H1 (cell line): ENCODE data around the gene NUCB1. TPM values are rescaled to one million over a fixed set of nuclear protein-coding genes. Genes with fewer than 3 reads are reported as not detected.

Experiments used
- CTCF ChIA-PET: fragments of 300-600 bp; sonication (Branson Sonifier 250); formaldehyde crosslinking; loops from one replicate; lab custom pipeline; 2021; ENCODE audit not compliant: partially characterized antibody; lab: Charles Lee
- POLR2A ChIA-PET: fragments of 300-600 bp; sonication (Branson Sonifier 250); formaldehyde crosslinking; loops from one replicate; lab custom pipeline; 2021; ENCODE audit warnings: inconsistent platforms; ENCODE audit not compliant: partially characterized antibody; lab: Charles Lee
- DNase-seq, 2 experiments: peaks; one replicate each; pipeline versions ENCODE4 v3.0.0 to v3.0.0-alpha.2; 2010 to 2022; ENCODE audit warnings: low spot score in 2 of 2, low read depth in 1 of 2, mixed read lengths in 1 of 2
- FAIRE-seq: peaks from 2 replicates; lab custom pipeline; 2011; peaks lifted over from hg19 to GRCh38; lab: Jason Lieb, UNC
- H2AFZ ChIP-seq: 2 replicates; pipeline ENCODE4 v1.8.1; 2012; ENCODE audit warnings: low read length, inconsistent platforms
- H2AK5ac ChIP-seq: 2 replicates; pipeline ENCODE4 v1.6.1; 2013; ENCODE audit warnings: low read depth, low read length
- H2BK120ac ChIP-seq: replicated peaks from 2 replicates; pipeline ENCODE3; 2013; ENCODE audit warnings: low read depth, low read length, inconsistent platforms
- H2BK12ac ChIP-seq: 2 replicates; pipeline ENCODE4 v1.6.1; 2013; ENCODE audit warnings: low read depth, low read length
- H2BK15ac ChIP-seq: 2 replicates; pipeline ENCODE4 v1.6.1; 2013; ENCODE audit warnings: low read length
- H2BK20ac ChIP-seq: 2 replicates; pipeline ENCODE4 v1.6.1; 2013; ENCODE audit warnings: low read length
- H2BK5ac ChIP-seq: 2 replicates; pipeline ENCODE4 v1.6.1; 2013; ENCODE audit warnings: low read depth, low read length
- H3K14ac ChIP-seq: 2 replicates; pipeline ENCODE4 v1.6.1; 2013; ENCODE audit warnings: inconsistent platforms; ENCODE audit not compliant: insufficient read length
- H3K18ac ChIP-seq: 2 replicates; pipeline ENCODE4 v1.6.1; 2013; ENCODE audit warnings: low read length; ENCODE audit errors: extremely low read depth
- H3K23ac ChIP-seq: 2 replicates; pipeline ENCODE4 v1.6.1; 2013; ENCODE audit warnings: inconsistent platforms; ENCODE audit not compliant: insufficient read length
- H3K23me2 ChIP-seq: 2 replicates; pipeline ENCODE4 v1.6.1; 2013; ENCODE audit warnings: low read depth, low read length
- H3K27ac ChIP-seq: 2 replicates; pipeline ENCODE4 v1.6.1; 2011; ENCODE audit warnings: low read depth, low read length, inconsistent platforms
- H3K27me3 ChIP-seq, 4 experiments: replicated peaks in 1 of 4; 1 replicate in 1 of 4; 2 replicates in 3 of 4; pipeline versions ENCODE4 v1.6.1 to v1.8.1; 2011 to 2013; ENCODE audit warnings: low read length in 3 of 4, mild to moderate bottlenecking in 3 of 4, inconsistent platforms in 2 of 4, mixed read lengths in 2 of 4, moderate library complexity in 1 of 4; ENCODE audit not compliant: control insufficient read depth in 3 of 4, insufficient read depth in 3 of 4; ENCODE audit errors: extremely low read depth in 1 of 4
- H3K36me3 ChIP-seq, 4 experiments: 2 replicates each; pipeline versions ENCODE4 v1.6.1 to v1.8.1; 2011 to 2013; ENCODE audit warnings: mild to moderate bottlenecking in 4 of 4, low read length in 3 of 4, moderate library complexity in 2 of 4, control low read depth in 1 of 4, inconsistent platforms in 1 of 4; ENCODE audit not compliant: insufficient read depth in 4 of 4, control insufficient read depth in 2 of 4
- H3K4ac ChIP-seq: replicated peaks from 2 replicates; pipeline ENCODE3; 2013; ENCODE audit warnings: low read length, low read depth, mixed read lengths, inconsistent platforms; ENCODE audit not compliant: insufficient read length
- H3K4me1 ChIP-seq, 4 experiments: replicated peaks in 1 of 4; 1 replicate in 1 of 4; 2 replicates in 3 of 4; pipeline versions ENCODE4 v1.6.1 to v1.8.1; 2011 to 2013; ENCODE audit warnings: low read length in 3 of 4, inconsistent platforms in 2 of 4, mixed read lengths in 1 of 4; ENCODE audit not compliant: insufficient read depth in 4 of 4, control insufficient read depth in 3 of 4
- H3K4me2 ChIP-seq, 2 experiments: 2 replicates each; pipeline versions ENCODE4 v1.6.1 to v1.8.1; 2011 to 2013; ENCODE audit warnings: low read depth in 2 of 2, low read length in 2 of 2, control low read depth in 1 of 2, inconsistent platforms in 1 of 2, mild to moderate bottlenecking in 1 of 2; ENCODE audit not compliant: insufficient read depth in 1 of 2
- H3K4me3 ChIP-seq, 4 experiments: fragments of 200-600, 300-600 bp in 1 of 4; sonication (generic), shearing (Covaris generic), sonication (Bioruptor Twin) in 1 of 4; 2 replicates each; pipeline versions ENCODE4 v1.5.1 to v1.8.1; 2011 to 2016; ENCODE audit warnings: low read length in 4 of 4, low read depth in 3 of 4, control low read depth in 2 of 4, inconsistent platforms in 2 of 4, mild to moderate bottlenecking in 2 of 4, mixed read lengths in 1 of 4, moderate library complexity in 1 of 4; ENCODE audit not compliant: insufficient read depth in 2 of 4; ENCODE audit errors: extremely low read depth in 1 of 4
- H3K56ac ChIP-seq: replicated peaks from 2 replicates; pipeline ENCODE3; 2013; ENCODE audit warnings: low read depth, mild to moderate bottlenecking, mixed read lengths, low read length, inconsistent platforms; ENCODE audit not compliant: insufficient read length
- H3K79me1 ChIP-seq: 2 replicates; pipeline ENCODE4 v1.6.1; 2013; ENCODE audit warnings: low read depth, low read length, control low read depth
- H3K79me2 ChIP-seq, 2 experiments: 2 replicates each; pipeline versions ENCODE4 v1.6.1 to v1.8.1; 2012 to 2013; ENCODE audit warnings: low read length in 2 of 2, mild to moderate bottlenecking in 2 of 2, inconsistent platforms in 1 of 2; ENCODE audit not compliant: insufficient read depth in 2 of 2, control insufficient read depth in 1 of 2
- H3K9ac ChIP-seq, 4 experiments: replicated peaks in 1 of 4; 1 replicate in 1 of 4; 2 replicates in 3 of 4; pipeline versions ENCODE4 v1.6.1 to v1.8.1; 2011 to 2013; ENCODE audit warnings: low read depth in 3 of 4, low read length in 3 of 4, control low read depth in 2 of 4, mild to moderate bottlenecking in 2 of 4, moderate library complexity in 2 of 4, inconsistent platforms in 1 of 4; ENCODE audit errors: extremely low read depth in 1 of 4
- H3K9me3 ChIP-seq, 2 experiments: 2 replicates each; pipeline versions ENCODE4 v1.6.1 to v1.8.1; 2012 to 2013; ENCODE audit warnings: mild to moderate bottlenecking in 2 of 2, moderate library complexity in 2 of 2, control low read depth in 1 of 2, inconsistent platforms in 1 of 2, low read depth in 1 of 2, low read length in 1 of 2, mixed read lengths in 1 of 2; ENCODE audit not compliant: insufficient read depth in 2 of 2
- H4K20me1 ChIP-seq, 2 experiments: replicated peaks in 1 of 2; 2 replicates each; pipeline versions ENCODE3 to v1.8.1; 2011 to 2013; ENCODE audit warnings: inconsistent platforms in 2 of 2, low read length in 2 of 2, mild to moderate bottlenecking in 1 of 2; ENCODE audit not compliant: insufficient read depth in 2 of 2, control insufficient read depth in 1 of 2
- H4K5ac ChIP-seq: 2 replicates; pipeline ENCODE4 v1.6.1; 2013; ENCODE audit warnings: low read length, low read depth, mixed read lengths, inconsistent platforms; ENCODE audit not compliant: insufficient read length
- H4K8ac ChIP-seq: 2 replicates; pipeline ENCODE4 v1.8.0; 2013; ENCODE audit warnings: mild to moderate bottlenecking, moderate library complexity, low read length, inconsistent platforms; ENCODE audit not compliant: insufficient read depth; ENCODE audit errors: extremely low read depth
- H4K91ac ChIP-seq: replicated peaks from 2 replicates; pipeline ENCODE3; 2013; ENCODE audit warnings: low read length, mixed read lengths, inconsistent platforms; ENCODE audit not compliant: insufficient read length
- ASH2L ChIP-seq: fragments of 200-600, 300-600 bp; sonication (generic); IDR thresholded peaks from one replicate; pipeline ENCODE4 v1.7.1; 2017; ENCODE audit warnings: low read length
- BCL11A ChIP-seq, 2 experiments: IDR thresholded peaks; one replicate each; pipeline ENCODE4 v1.6.1; 2011; ENCODE audit warnings: low read depth in 2 of 2, low read length in 2 of 2, mild to moderate bottlenecking in 2 of 2
- KDM4A ChIP-seq: IDR thresholded peaks from one replicate; pipeline ENCODE4 v1.7.1; 2012; ENCODE audit warnings: low read depth, mild to moderate bottlenecking, moderate library complexity, low read length, inconsistent platforms; ENCODE audit not compliant: severe bottlenecking
- MAX ChIP-seq: IDR thresholded peaks from 2 replicates; pipeline ENCODE4 v1.6.1; 2012; ENCODE audit warnings: inconsistent platforms
- RAD21 ChIP-seq, 2 experiments: IDR thresholded peaks in 1 of 2; conservative IDR thresholded peaks in 1 of 2; 2 replicates each; pipeline ENCODE4 v1.6.1; 2011; ENCODE audit warnings: low read depth in 2 of 2, low read length in 2 of 2, improper control_type of control experiment in 1 of 2, inconsistent platforms in 1 of 2, mild to moderate bottlenecking in 1 of 2, moderate library complexity in 1 of 2
- SIX5 ChIP-seq: IDR thresholded peaks from 2 replicates; pipeline ENCODE4 v1.6.1; 2011; ENCODE audit warnings: mild to moderate bottlenecking, low read depth, low read length
- SP2 ChIP-seq: IDR thresholded peaks from 2 replicates; pipeline ENCODE4 v1.6.1; 2012; ENCODE audit warnings: mild to moderate bottlenecking, low read length, inconsistent platforms
- TAF7 ChIP-seq: optimal IDR thresholded peaks from 2 replicates; pipeline ENCODE3; 2011; ENCODE audit warnings: low read depth, mild to moderate bottlenecking, inconsistent platforms, low read length, moderate library complexity, borderline replicate concordance
- TEAD4 ChIP-seq: IDR thresholded peaks from 2 replicates; pipeline ENCODE4 v1.6.1; 2012; ENCODE audit warnings: low read depth, low read length, inconsistent platforms, mixed read lengths
- USF2 ChIP-seq: IDR thresholded peaks from 2 replicates; pipeline ENCODE4 v1.6.1; 2011; ENCODE audit warnings: low read length, improper control_type of control experiment
- WGBS, 2 experiments: shearing (Covaris generic) in 1 of 2; methylation state at CpG; one replicate each; pipeline versions ENCODE4 v1.1.6 to v1.1.7; 2013 to 2015; ENCODE audit warnings: low lambda C conversion rate in 2 of 2, mixed read lengths in 2 of 2, inconsistent platforms in 1 of 2, low coverage in 1 of 2, missing lambda C conversion rate in 1 of 2; ENCODE audit not compliant: insufficient replicate concordance in 2 of 2, insufficient coverage in 1 of 2, insufficient read length in 1 of 2; ENCODE audit errors: extremely low coverage in 1 of 2, missing lambda C conversion rate in 1 of 2; 5-methylcytosine and 5-hydroxymethylcytosine counted together
- polyA plus RNA-seq, 7 experiments: library from polyadenylated mRNA; depleted of rRNA in 3 of 7; stranded (reverse) in 5 of 7; unstranded in 2 of 7; fragments of >200 nt in 5 of 7; fragments of 200-250 nt in 2 of 7; gene quantifications; 1 replicate in 5 of 7; 2 replicates in 1 of 7; 4 replicates in 1 of 7; pipeline versions ENCODE4 v1.2.1 to v1.2.3, GENCODE V29; 2011 to 2013; ENCODE audit warnings: missing spikeins in 2 of 7, mixed read lengths in 2 of 7
- total RNA-seq: library from RNA; stranded (reverse); fragmentation: NEBNext Ultra II Directional; extraction: Animal tissue kit (Norgen Biotek cat#: 25700); gene quantifications from 2 replicates; pipeline ENCODE4 v1.2.1, GENCODE V29; 2021

Gene NUCB1
- total and polyA plus RNA-seq, 2 of the 8 experiments (the other 6 are each of a cell fraction or from before 2014, with no cell fraction given) = 111 to 121 TPM

GRCh38 chr19:48872884-48873475, 27.1 kb upstream of the NUCB1 start:
- Histone ChIP-seq H2BK120ac (no peak overlapping the region), H3K4ac (no peak overlapping the region), H3K4me3 (peak overlapping the region; percentile 80 to 97 (median 92)), H4K5ac (no peak overlapping the region), H3K23me2 (peaks cover 7% of the 10 kb centered on the region), H3K79me1 (peaks cover 9% of the 10 kb centered on the region), H4K8ac (peak overlapping the region; percentile 58; the same call in 1 of the 2 replicates), H2BK20ac (no peak overlapping the region), H4K20me1 (peaks cover 9 to 13% of the 10 kb centered on the region in 2 experiments), H3K36me3 (peaks cover 13 to 31% (median 21%) of the 10 kb centered on the region in 4 experiments; a peak in 7 of 8 replicates), H3K9me3 (no peaks in the 10 kb centered on the region), H3K14ac (no peak overlapping the region), H3K79me2 (peaks cover 7 to 25% of the 10 kb centered on the region in 2 experiments; a peak in 3 of 4 replicates), H3K56ac (no peak overlapping the region), H3K9ac (peak overlapping the region; percentile 91 to 99 (median 98)), H3K23ac (no peak overlapping the region), H3K27me3 (no peaks in the 10 kb centered on the region), H2BK15ac (0 out of 2 replicates have a peak overlapping the region, but pooled peaks have one; percentile 31), H4K91ac (no peak overlapping the region), H2AFZ (no peak overlapping the region), H2BK5ac (peak overlapping the region; percentile 94), H3K4me1 (peaks cover 5 to 22% (median 10%) of the 10 kb centered on the region in 4 experiments), H2BK12ac (peak overlapping the region; percentile 64; the same call in 1 of the 2 replicates), H3K27ac (peak overlapping the region; percentile 98), H2AK5ac (peak overlapping the region; percentile 5; the same call in 1 of the 2 replicates), H3K4me2 (peak overlapping the region; percentile 83 to 95), H3K18ac (no peak overlapping the region)
- ChIA-PET POLR2A (interaction anchor here (0.5 to 7.2 kb wide), 38 partner anchors 9 to 409 kb away, joined by 3 to 115 read pairs (median 5); partner anchors contain the start of genes CA11, FAM83E, FTL and GYS1), CTCF (interaction anchor here (0.6 to 1.1 kb wide), 4 partner anchors 9 to 29 kb away, joined by 3 to 4 read pairs (median 3); no protein-coding TSS in a partner anchor)
- DNase-seq (peak; percentile 49 to 72), FAIRE-seq (no peak)
- WGBS, 2 experiments = 28% methylated on average over 14 of the region's 14 CpGs; no CpG with 5 or more reads in 1 of the 2 experiments
- TF ChIP-seq ASH2L (no peak), USF2 (no peak), SIX5 (no peak), TEAD4 (peak; percentile 49; the same call in 1 of the 2 replicates), BCL11A (IDR thresholded peaks at IDR 0.05; ENCODE audit: low read depth in 2 of 2, low read length in 2 of 2) (no peak), TAF7 (no peak), RAD21 (IDR thresholded peaks at IDR 0.05 in 1 of 2, conservative IDR thresholded peaks at IDR 0.05 in 1 of 2; ENCODE audit: low read depth in 2 of 2, low read length in 2 of 2) (no peak), SP2 (no peak), KDM4A (no peak), MAX (no peak)
